Transverse colon (tissue), 4 donors: ENCODE results near the gene BRCC3. TPM values are rescaled to one million over a fixed set of nuclear protein-coding genes. Genes with fewer than 3 reads are reported as not detected.
A peak's percentile ranks its signal among the peaks of the same experiment; 100 is the strongest.

Experiments
- DNase-seq: peaks from one replicate; pipeline ENCODE4 v3.0.0-alpha.2; 2019
- H3K27ac ChIP-seq, 4 donors: fragments of 200-600 bp; sonication (generic); 2 replicates each; pipeline ENCODE4 v1.5.1; 2016 to 2018; ENCODE audit warnings: inconsistent platforms in 4 of 4
- H3K27me3 ChIP-seq: fragments of 200-600 bp; sonication (generic); 2 replicates; pipeline ENCODE4 v1.5.1; 2017; ENCODE audit warnings: inconsistent platforms
- H3K36me3 ChIP-seq, 4 donors: fragments of 200-600 bp; sonication (generic); 2 replicates each; pipeline ENCODE4 v1.5.1; 2017 to 2019; ENCODE audit warnings: inconsistent platforms in 4 of 4
- H3K4me1 ChIP-seq, 4 donors: fragments of 200-600 bp; sonication (generic); 2 replicates each; pipeline ENCODE4 v1.5.1; 2017 to 2020; ENCODE audit warnings: inconsistent platforms in 4 of 4
- H3K4me3 ChIP-seq, 4 donors: fragments of 200-600 bp; sonication (generic); 1 replicate in 1 of 4; 2 replicates in 3 of 4; pipeline versions ENCODE4 v1.5.1 to v1.6.1; 2017 to 2019; ENCODE audit warnings: inconsistent platforms in 4 of 4
- H3K9me3 ChIP-seq, 2 donors: fragments of 200-600 bp; sonication (generic); 2 replicates each; pipeline ENCODE4 v1.5.1; 2017 to 2019; ENCODE audit warnings: inconsistent platforms in 2 of 2
- CTCF ChIP-seq, 5 experiments: fragments of 200-600 bp in 3 of 5; fragments of 450-650 bp in 2 of 5; sonication (generic) in 3 of 5; IDR thresholded peaks; 1 replicate in 2 of 5; 2 replicates in 3 of 5; pipeline ENCODE4 v1.5.1; 2016 to 2017; ENCODE audit warnings: antibody characterized with exemption in 5 of 5, inconsistent platforms in 3 of 5, mild to moderate bottlenecking in 2 of 5, moderate library complexity in 1 of 5
- EP300 ChIP-seq: sonication (generic); formaldehyde crosslinking; IDR thresholded peaks from one replicate; pipeline ENCODE4 v1.6.1; 2017; ENCODE audit warnings: antibody characterized with exemption, low read depth
- POLR2A ChIP-seq: fragments of 450-650 bp; IDR thresholded peaks from one replicate; pipeline ENCODE4 v1.6.1; 2016; ENCODE audit warnings: antibody characterized with exemption, mild to moderate bottlenecking, moderate library complexity
- POLR2AphosphoS5 ChIP-seq, 3 donors: sonication (generic); formaldehyde crosslinking; IDR thresholded peaks; one replicate each; pipeline ENCODE4 v1.6.1; 2016; ENCODE audit warnings: antibody characterized with exemption in 3 of 3
- WGBS, 2 donors: methylation state at CpG; one replicate each; pipeline ENCODE4 v1.1.5; 2018; ENCODE audit warnings: low coverage in 1 of 2; 5-methylcytosine and 5-hydroxymethylcytosine counted together
- in situ Hi-C, 4 donors: fragments of 200-750 bp; cut with MboI; loops; one replicate each; pipeline versions ENCODE4 v1.15.0 to v1.15.1; 2017; ENCODE audit warnings: low sequenced_read_pairs in 3 of 4, low pct_ligation_motif_present in 1 of 4, low pct_unique_long_range_greater_than_20kb in 1 of 4
- intact Hi-C: fragments of 100-400 bp; cut with DNase I; formaldehyde crosslinking; loops from one replicate; pipeline ENCODE4 v1.15.1; 2023; ENCODE audit warnings: low total_unique reads
- total RNA-seq, 4 donors: library from RNA; depleted of rRNA; stranded (reverse); fragments of >200 nt; gene quantifications; one replicate each; pipeline ENCODE4 v1.1.0, GENCODE V29; 2016

The BRCC3 gene
- total RNA-seq, 4 donors from 2014 or later = 17.3 to 34.2 (median 19.1) TPM

- Histone ChIP-seq H3K9me3 (no peaks in the 10 kb centered on the region), H3K4me3 (no peak overlapping the region), H3K27ac (no peak overlapping the region), H3K27me3 (no peaks in the 10 kb centered on the region), H3K36me3 (no peaks in the 10 kb centered on the region), H3K4me1 (peaks cover 0 to 3% (median 0%) of the 10 kb centered on the region in 4 donors)
- WGBS, 2 donors = 33 to 40% methylated on average over 7 to 9 of the region's 9 CpGs
- intact Hi-C loops = no loop called here
- peak; percentile 55 for DNase-seq
- in situ Hi-C loops = no loop called here
- TF ChIP-seq POLR2AphosphoS5 (IDR thresholded peaks at IDR 0.05) (no peak), POLR2A (no peak), CTCF (IDR thresholded peaks at IDR 0.05) (peak; percentile 42 to 49 (median 48)), EP300 (no peak)
Measured at GRCh38 chrX:155048977-155049619, 22.2 kb upstream of the BRCC3 start.

- H3K36me3 ChIP-seq = no peaks in the 10 kb centered on the region
- DNase-seq = no peak
- WGBS, 2 donors = 53 to 66% methylated on average over 3 to 5 of the region's 5 CpGs
- peaks cover 0 to 13% (median 3%) of the 10 kb centered on the region in 4 donors for H3K4me1 ChIP-seq
- in situ Hi-C loops (no loop called here), intact Hi-C loops (no loop called here)
- no peak for TF ChIP-seq POLR2A
- TF ChIP-seq EP300 = no peak
- TF ChIP-seq POLR2AphosphoS5 (IDR thresholded peaks at IDR 0.05) = no peak
- TF ChIP-seq CTCF (IDR thresholded peaks at IDR 0.05) = no peak
- no peak overlapping the region for H3K4me3 ChIP-seq
- no peaks in the 10 kb centered on the region for H3K27me3 ChIP-seq
- peak overlapping the region in 2 of 4 donors; percentile 2 to 35 for H3K27ac ChIP-seq
- H3K9me3 ChIP-seq = no peaks in the 10 kb centered on the region
Measured at GRCh38 chrX:155052738-155053498, 18.4 kb upstream of the BRCC3 start.

- TF ChIP-seq POLR2A (no peak), CTCF (IDR thresholded peaks at IDR 0.05) (no peak), POLR2AphosphoS5 (IDR thresholded peaks at IDR 0.05) (no peak), EP300 (no peak)
- DNase-seq = no peak
- 56% methylated on average over 3 of the region's 3 CpGs; no CpG with 5 or more reads in 1 of the 2 donors for WGBS, 2 donors
- H3K4me1 ChIP-seq = peaks cover 0 to 13% (median 3%) of the 10 kb centered on the region in 4 donors
- in situ Hi-C loops = no loop called here
- no peak overlapping the region for H3K4me3 ChIP-seq
- H3K36me3 ChIP-seq = no peaks in the 10 kb centered on the region
- peak overlapping the region in 1 of 4 donors; percentile 35 for H3K27ac ChIP-seq
- no peaks in the 10 kb centered on the region for H3K27me3 ChIP-seq
- intact Hi-C loops = no loop called here
- no peaks in the 10 kb centered on the region for H3K9me3 ChIP-seq
Measured at GRCh38 chrX:155053656-155054055, 17.7 kb upstream of the BRCC3 start.

GRCh38 chrX:155054255-155054654, 17.1 kb upstream of the BRCC3 start:
- TF ChIP-seq CTCF (IDR thresholded peaks at IDR 0.05) (no peak), POLR2A (no peak), POLR2AphosphoS5 (IDR thresholded peaks at IDR 0.05) (no peak), EP300 (no peak)
- Histone ChIP-seq H3K27me3 (no peaks in the 10 kb centered on the region), H3K36me3 (no peaks in the 10 kb centered on the region), H3K9me3 (no peaks in the 10 kb centered on the region), H3K4me3 (no peak overlapping the region), H3K27ac (no peak overlapping the region), H3K4me1 (peaks cover 0 to 10% (median 3%) of the 10 kb centered on the region in 4 donors)
- in situ Hi-C loops = no loop called here
- WGBS, 2 donors = 89 to 100% methylated on average over 1 to 4 of the region's 4 CpGs
- intact Hi-C loops = no loop called here
- no peak for DNase-seq
